Neural progenitor cell (in vitro differentiated cells): ENCODE results near the gene CPB1. TPM values are rescaled to one million over a fixed set of nuclear protein-coding genes. Genes with fewer than 3 reads are reported as not detected.

Experiments used
- DNase-seq: peaks from one replicate; pipeline ENCODE4 v3.0.0-alpha.2; 2016; ENCODE audit warnings: low spot score
- H2AFZ ChIP-seq: fragments of 200-600 bp; sonication (generic); replicated peaks from 2 replicates; pipeline ENCODE4 v1.6.1; 2016; ENCODE audit warnings: antibody characterized with exemption
- H3F3A ChIP-seq: fragments of 200-600 bp; sonication (generic); 2 replicates; pipeline ENCODE4 v1.6.1; 2016; ENCODE audit warnings: antibody characterized with exemption, low read depth
- H3K27ac ChIP-seq: fragments of 200-600 bp; sonication (generic); 2 replicates; pipeline ENCODE4 v1.5.1; 2016; ENCODE audit warnings: mild to moderate bottlenecking
- H3K27me3 ChIP-seq: fragments of 200-600 bp; sonication (generic); 2 replicates; pipeline ENCODE4 v1.6.1; 2016; ENCODE audit warnings: mild to moderate bottlenecking, moderate library complexity
- H3K36me3 ChIP-seq: fragments of 200-600 bp; sonication (generic); 2 replicates; pipeline ENCODE4 v1.5.1; 2016
- H3K4me1 ChIP-seq: fragments of 200-600 bp; sonication (generic); 2 replicates; pipeline ENCODE4 v1.6.1; 2016; ENCODE audit warnings: mixed run types
- H3K4me2 ChIP-seq: fragments of 200-600 bp; sonication (generic); 2 replicates; pipeline ENCODE4 v1.6.1; 2016
- H3K4me3 ChIP-seq: fragments of 200-600 bp; sonication (generic); 2 replicates; pipeline ENCODE4 v1.5.1; 2016
- H3K79me2 ChIP-seq: fragments of 200-600 bp; sonication (generic); 2 replicates; pipeline ENCODE4 v1.6.1; 2016; ENCODE audit warnings: low read depth
- H3K9ac ChIP-seq: fragments of 200-600 bp; sonication (generic); 2 replicates; pipeline ENCODE4 v1.6.1; 2016
- H3K9me3 ChIP-seq: fragments of 200-600 bp; sonication (generic); 2 replicates; pipeline ENCODE4 v1.5.1; 2016; ENCODE audit warnings: low read depth
- H4K20me1 ChIP-seq: fragments of 200-600 bp; sonication (generic); 2 replicates; pipeline ENCODE4 v1.6.1; 2016; ENCODE audit warnings: low read depth
- H3K27ac Mint-ChIP-seq: 3 replicates; pipeline ENCODE4 v1.8.0; 2021; ENCODE audit warnings: mixed read lengths
- H3K27me3 Mint-ChIP-seq: 2 replicates; pipeline ENCODE4 v1.8.0; 2022; ENCODE audit warnings: low read depth, mild to moderate bottlenecking, inconsistent platforms, moderate library complexity, mixed read lengths; ENCODE audit not compliant: insufficient read depth
- H3K36me3 Mint-ChIP-seq: 3 replicates; pipeline ENCODE4 v1.8.0; 2021; ENCODE audit warnings: mixed read lengths
- H3K4me1 Mint-ChIP-seq: 3 replicates; pipeline ENCODE4 v1.8.0; 2021; ENCODE audit warnings: mixed read lengths
- H3K4me3 Mint-ChIP-seq: 3 replicates; pipeline ENCODE4 v1.8.0; 2021; ENCODE audit warnings: mild to moderate bottlenecking, moderate library complexity, mixed read lengths
- H3K9me3 Mint-ChIP-seq: 3 replicates; pipeline ENCODE4 v1.8.0; 2020; ENCODE audit warnings: mixed read lengths
- EZH2 ChIP-seq: fragments of 200-600 bp; sonication (generic); IDR thresholded peaks from 2 replicates; pipeline ENCODE4 v1.6.1; 2017; ENCODE audit warnings: antibody characterized with exemption, mild to moderate bottlenecking, moderate library complexity
- EZH2phosphoT487 ChIP-seq: fragments of 200-600 bp; sonication (generic); IDR thresholded peaks from 2 replicates; pipeline ENCODE4 v1.6.1; 2017; ENCODE audit warnings: antibody characterized with exemption
- total RNA-seq: library from RNA; depleted of rRNA; stranded (reverse); fragments of >200 nt; gene quantifications from 2 replicates; pipeline ENCODE4 v1.2.3, GENCODE V29; 2015; ENCODE audit warnings: low replicate concordance
- TF ChIP-seq, protein P1 (sequence below): fragments of 200-600 bp; sonication (generic); IDR thresholded peaks from 2 replicates; pipeline ENCODE4 v1.5.1; 2017; ENCODE audit warnings: antibody characterized with exemption, mild to moderate bottlenecking

CPB1 gene
- total RNA-seq, 1 donor from 2014 or later = not detected

DNA sequence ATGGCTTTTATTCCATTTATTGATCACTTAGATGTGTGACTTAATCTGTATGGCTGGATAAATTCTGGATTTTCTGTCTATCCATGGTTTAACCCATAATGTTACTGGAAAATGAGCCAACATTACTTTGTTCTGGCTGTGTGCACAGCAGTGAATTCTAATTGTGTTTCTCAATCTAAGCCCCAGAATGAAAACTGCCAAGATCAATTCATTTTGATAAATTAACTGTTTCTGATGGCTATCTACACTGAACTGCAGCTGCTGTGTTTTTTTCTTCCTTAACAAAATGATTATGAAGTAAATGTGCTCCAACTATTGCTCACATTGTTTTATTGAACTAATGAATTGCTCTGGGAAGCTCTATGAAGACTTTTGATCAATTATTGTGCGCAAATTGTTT is 35.7 kb upstream of the CPB1 start:
- no peak overlapping the region for H2AFZ ChIP-seq
- no peak overlapping the region for H3K27ac ChIP-seq
- H3F3A ChIP-seq = no peaks in the 10 kb centered on the region
- Mint-ChIP-seq H3K9me3 (peaks cover 2% of the 10 kb centered on the region), H3K4me3 (no peak overlapping the region), H3K27me3 (no peaks in the 10 kb centered on the region), H3K27ac (peak overlapping the region; percentile 89), H3K36me3 (peaks cover 2% of the 10 kb centered on the region), H3K4me1 (peaks cover 61% of the 10 kb centered on the region)
- DNase-seq = no peak
- H3K4me3 ChIP-seq = no peak overlapping the region
- H3K9ac ChIP-seq = no peak overlapping the region
- H3K36me3 ChIP-seq = no peaks in the 10 kb centered on the region
- peaks cover 4% of the 10 kb centered on the region for H3K9me3 ChIP-seq
- no peaks in the 10 kb centered on the region for H3K4me1 ChIP-seq
- H4K20me1 ChIP-seq = no peaks in the 10 kb centered on the region
- H3K79me2 ChIP-seq = no peaks in the 10 kb centered on the region
- TF ChIP-seq EZH2phosphoT487 (no peak), EZH2 (no peak)
- TF ChIP-seq, protein P1, sequence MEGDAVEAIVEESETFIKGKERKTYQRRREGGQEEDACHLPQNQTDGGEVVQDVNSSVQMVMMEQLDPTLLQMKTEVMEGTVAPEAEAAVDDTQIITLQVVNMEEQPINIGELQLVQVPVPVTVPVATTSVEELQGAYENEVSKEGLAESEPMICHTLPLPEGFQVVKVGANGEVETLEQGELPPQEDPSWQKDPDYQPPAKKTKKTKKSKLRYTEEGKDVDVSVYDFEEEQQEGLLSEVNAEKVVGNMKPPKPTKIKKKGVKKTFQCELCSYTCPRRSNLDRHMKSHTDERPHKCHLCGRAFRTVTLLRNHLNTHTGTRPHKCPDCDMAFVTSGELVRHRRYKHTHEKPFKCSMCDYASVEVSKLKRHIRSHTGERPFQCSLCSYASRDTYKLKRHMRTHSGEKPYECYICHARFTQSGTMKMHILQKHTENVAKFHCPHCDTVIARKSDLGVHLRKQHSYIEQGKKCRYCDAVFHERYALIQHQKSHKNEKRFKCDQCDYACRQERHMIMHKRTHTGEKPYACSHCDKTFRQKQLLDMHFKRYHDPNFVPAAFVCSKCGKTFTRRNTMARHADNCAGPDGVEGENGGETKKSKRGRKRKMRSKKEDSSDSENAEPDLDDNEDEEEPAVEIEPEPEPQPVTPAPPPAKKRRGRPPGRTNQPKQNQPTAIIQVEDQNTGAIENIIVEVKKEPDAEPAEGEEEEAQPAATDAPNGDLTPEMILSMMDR = no peak
- H3K27me3 ChIP-seq = no peaks in the 10 kb centered on the region
- H3K4me2 ChIP-seq = no peak overlapping the region

DNA sequence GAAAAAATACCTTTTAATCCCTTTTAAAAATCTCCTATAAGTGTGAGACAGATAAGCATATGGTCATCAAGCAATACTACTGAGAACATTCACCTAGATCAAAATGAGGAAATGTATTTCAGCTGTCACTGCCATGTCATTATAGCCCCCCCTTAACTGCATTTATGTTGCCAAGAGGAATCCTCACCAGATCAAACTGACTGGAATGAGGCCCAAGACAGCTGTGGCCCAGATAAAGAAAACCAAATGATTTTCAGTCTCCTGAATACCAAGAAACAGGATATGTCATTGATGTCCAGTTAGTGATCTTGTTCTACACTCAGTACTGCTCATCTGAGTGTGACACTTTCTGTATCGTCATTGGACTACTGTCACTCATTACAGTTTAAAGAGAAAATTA is 35.1 kb upstream of the CPB1 start:
- Histone ChIP-seq H4K20me1 (no peaks in the 10 kb centered on the region), H3K4me3 (no peak overlapping the region), H3K27me3 (no peaks in the 10 kb centered on the region), H3K79me2 (no peaks in the 10 kb centered on the region), H3K27ac (no peak overlapping the region), H3K9ac (no peak overlapping the region), H3K4me2 (no peak overlapping the region), H2AFZ (no peak overlapping the region), H3F3A (no peaks in the 10 kb centered on the region), H3K4me1 (no peaks in the 10 kb centered on the region), H3K36me3 (no peaks in the 10 kb centered on the region), H3K9me3 (no peaks in the 10 kb centered on the region)
- Mint-ChIP-seq H3K4me3 (no peak overlapping the region), H3K36me3 (peaks cover 2% of the 10 kb centered on the region), H3K27me3 (no peaks in the 10 kb centered on the region), H3K4me1 (peaks cover 61% of the 10 kb centered on the region), H3K27ac (peak overlapping the region; percentile 89), H3K9me3 (no peaks in the 10 kb centered on the region)
- TF ChIP-seq, protein P1 = no peak
- TF ChIP-seq EZH2 (no peak), EZH2phosphoT487 (no peak)
- DNase-seq = no peak

DNA sequence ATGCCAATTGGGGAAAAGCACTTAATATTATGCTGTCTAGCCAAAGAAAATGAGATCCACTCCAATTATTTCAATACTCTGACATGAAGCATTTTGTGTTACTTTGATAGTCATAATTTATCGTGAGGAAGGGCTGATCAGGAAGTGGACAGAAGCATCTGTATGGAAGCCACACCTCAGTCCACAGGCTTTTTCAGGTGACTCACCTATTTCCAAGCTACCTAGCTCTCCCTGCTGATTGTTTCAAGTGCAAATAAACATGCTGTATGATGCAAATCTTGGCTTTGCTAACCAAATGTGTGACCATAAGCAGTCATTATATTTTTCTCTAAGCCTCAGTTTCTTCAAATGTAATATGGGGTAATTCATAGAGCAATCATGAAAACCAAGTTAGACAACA is 30.8 kb upstream of the CPB1 start:
- peaks cover 5% of the 10 kb centered on the region for H3K9me3 Mint-ChIP-seq
- no peak overlapping the region for H3K27ac ChIP-seq
- no peak overlapping the region for H3K4me3 ChIP-seq
- H3K9me3 ChIP-seq = no peaks in the 10 kb centered on the region
- no peaks in the 10 kb centered on the region for H3K79me2 ChIP-seq
- H3K9ac ChIP-seq = no peak overlapping the region
- H3K27me3 ChIP-seq = no peaks in the 10 kb centered on the region
- H3K27ac Mint-ChIP-seq = no peak overlapping the region
- H3F3A ChIP-seq = no peaks in the 10 kb centered on the region
- no peaks in the 10 kb centered on the region for H3K4me1 ChIP-seq
- H3K4me1 Mint-ChIP-seq = peaks cover 26% of the 10 kb centered on the region
- no peak overlapping the region for H3K4me2 ChIP-seq
- no peaks in the 10 kb centered on the region for H3K27me3 Mint-ChIP-seq
- H2AFZ ChIP-seq = no peak overlapping the region
- no peak overlapping the region for H3K4me3 Mint-ChIP-seq
- TF ChIP-seq EZH2 = no peak
- no peak for TF ChIP-seq EZH2phosphoT487
- TF ChIP-seq, protein P1 = no peak
- H3K36me3 ChIP-seq = no peaks in the 10 kb centered on the region
- H4K20me1 ChIP-seq = no peaks in the 10 kb centered on the region
- no peak for DNase-seq
- H3K36me3 Mint-ChIP-seq = peaks cover 2% of the 10 kb centered on the region
